ENCODE results near the gene NUAK1. TPM values are rescaled to one million over a fixed set of nuclear protein-coding genes. Genes with fewer than 3 reads are reported as not detected.

NUAK1 gene
- polyA plus RNA-seq, 1 donor from 2014 or later, result 8.3 TPM

DNA sequence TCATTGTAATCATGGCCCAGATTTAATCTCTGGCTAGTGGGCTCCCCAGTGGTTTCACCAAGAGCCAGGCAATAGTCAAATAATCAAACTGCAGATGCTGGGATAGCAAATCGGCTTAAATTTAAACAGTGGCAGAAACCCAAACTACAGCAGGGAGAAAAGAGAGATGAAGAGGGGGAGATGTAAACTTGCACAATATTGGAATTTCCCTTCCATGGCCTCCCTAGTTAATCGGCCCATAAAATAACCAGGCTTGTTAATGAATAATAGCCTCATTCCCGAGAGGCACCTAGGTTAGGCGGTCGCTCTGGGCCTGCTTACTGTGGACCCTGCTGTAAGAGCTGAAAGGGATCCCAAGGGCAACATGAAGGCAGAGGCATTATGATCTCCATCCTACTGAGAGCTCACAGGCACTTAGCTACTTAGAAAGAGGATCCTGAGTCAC lies 116.2 kb downstream of the NUAK1 start:
- H2AFZ ChIP-seq (ENCODE audit: low read depth, low read length), result no peak overlapping the region
- H3F3A ChIP-seq (ENCODE audit: insufficient read depth, low read length, poor library complexity, severe bottlenecking), result no peaks in the 10 kb centered on the region
- H3K27me3 ChIP-seq (ENCODE audit: insufficient read depth, low read depth, low read length), result no peaks in the 10 kb centered on the region
- H3K9ac ChIP-seq (ENCODE audit: low read length), result no peak overlapping the region
- TF ChIP-seq EZH2 (IDR thresholded peaks at IDR 0.05; ENCODE audit: borderline replicate concordance, insufficient read depth, low read length, poor library complexity, severe bottlenecking), result no peak
- TF ChIP-seq EP300 (conservative IDR thresholded peaks at IDR 0.05; ENCODE audit: poor library complexity, severe bottlenecking), result no peak
- no peak for TF ChIP-seq CTCF (IDR thresholded peaks at IDR 0.05; ENCODE audit: poor library complexity, severe bottlenecking)
- no peak for TF ChIP-seq MXI1 (conservative IDR thresholded peaks at IDR 0.05; ENCODE audit: poor library complexity, severe bottlenecking)
- TF ChIP-seq, protein P1, sequence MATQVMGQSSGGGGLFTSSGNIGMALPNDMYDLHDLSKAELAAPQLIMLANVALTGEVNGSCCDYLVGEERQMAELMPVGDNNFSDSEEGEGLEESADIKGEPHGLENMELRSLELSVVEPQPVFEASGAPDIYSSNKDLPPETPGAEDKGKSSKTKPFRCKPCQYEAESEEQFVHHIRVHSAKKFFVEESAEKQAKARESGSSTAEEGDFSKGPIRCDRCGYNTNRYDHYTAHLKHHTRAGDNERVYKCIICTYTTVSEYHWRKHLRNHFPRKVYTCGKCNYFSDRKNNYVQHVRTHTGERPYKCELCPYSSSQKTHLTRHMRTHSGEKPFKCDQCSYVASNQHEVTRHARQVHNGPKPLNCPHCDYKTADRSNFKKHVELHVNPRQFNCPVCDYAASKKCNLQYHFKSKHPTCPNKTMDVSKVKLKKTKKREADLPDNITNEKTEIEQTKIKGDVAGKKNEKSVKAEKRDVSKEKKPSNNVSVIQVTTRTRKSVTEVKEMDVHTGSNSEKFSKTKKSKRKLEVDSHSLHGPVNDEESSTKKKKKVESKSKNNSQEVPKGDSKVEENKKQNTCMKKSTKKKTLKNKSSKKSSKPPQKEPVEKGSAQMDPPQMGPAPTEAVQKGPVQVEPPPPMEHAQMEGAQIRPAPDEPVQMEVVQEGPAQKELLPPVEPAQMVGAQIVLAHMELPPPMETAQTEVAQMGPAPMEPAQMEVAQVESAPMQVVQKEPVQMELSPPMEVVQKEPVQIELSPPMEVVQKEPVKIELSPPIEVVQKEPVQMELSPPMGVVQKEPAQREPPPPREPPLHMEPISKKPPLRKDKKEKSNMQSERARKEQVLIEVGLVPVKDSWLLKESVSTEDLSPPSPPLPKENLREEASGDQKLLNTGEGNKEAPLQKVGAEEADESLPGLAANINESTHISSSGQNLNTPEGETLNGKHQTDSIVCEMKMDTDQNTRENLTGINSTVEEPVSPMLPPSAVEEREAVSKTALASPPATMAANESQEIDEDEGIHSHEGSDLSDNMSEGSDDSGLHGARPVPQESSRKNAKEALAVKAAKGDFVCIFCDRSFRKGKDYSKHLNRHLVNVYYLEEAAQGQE (IDR thresholded peaks at IDR 0.05; ENCODE audit: borderline replicate concordance), result no peak
- no peak for TF ChIP-seq RAD21 (conservative IDR thresholded peaks at IDR 0.05)
- TF ChIP-seq SMC3 (conservative IDR thresholded peaks at IDR 0.05; ENCODE audit: poor library complexity), result no peak
- TF ChIP-seq TAF1 (IDR thresholded peaks at IDR 0.05; ENCODE audit: low read depth), result no peak
- TF ChIP-seq POLR2AphosphoS5 (IDR thresholded peaks at IDR 0.05), result no peak
- H4K20me1 ChIP-seq (ENCODE audit: insufficient read depth), result no peaks in the 10 kb centered on the region
- no peaks in the 10 kb centered on the region for H3K79me2 ChIP-seq (replicated peaks; ENCODE audit: insufficient read depth, low read length)
- peaks cover 4% of the 10 kb centered on the region for H3K9me3 ChIP-seq (ENCODE audit: low read length)
- H3K9me2 ChIP-seq (ENCODE audit: insufficient read depth, low read length), result no peaks in the 10 kb centered on the region
- no peak overlapping the region for H3K27ac ChIP-seq (ENCODE audit: low read length)
- no peak overlapping the region for H3K4me2 ChIP-seq (ENCODE audit: low read length)
- no peak overlapping the region for H3K4me3 ChIP-seq (ENCODE audit: low read length)
- H3K36me3 ChIP-seq (ENCODE audit: insufficient read depth, low read length), result no peaks in the 10 kb centered on the region

DNA sequence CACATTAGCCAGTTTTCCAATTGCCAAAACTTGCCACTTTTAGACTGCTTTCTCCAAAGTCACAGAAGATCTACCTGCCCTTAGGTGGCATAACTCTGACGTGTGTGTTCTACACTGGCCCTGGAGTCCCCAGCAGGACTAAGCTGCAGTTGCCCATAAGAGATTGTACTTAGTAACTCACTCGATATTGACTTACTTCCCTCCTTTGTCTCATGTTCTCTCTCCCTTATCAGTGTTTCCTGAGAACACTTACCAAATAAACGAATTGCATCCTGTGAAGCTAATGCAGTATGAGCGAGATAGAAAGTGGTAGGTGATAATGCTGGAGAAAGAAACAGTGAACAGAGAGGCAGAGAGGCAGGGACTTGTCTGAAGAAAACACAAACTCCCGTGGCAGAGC lies 117.2 kb downstream of the NUAK1 start:
- Histone ChIP-seq H3K27ac (ENCODE audit: low read length) (no peak overlapping the region), H4K20me1 (ENCODE audit: insufficient read depth) (no peaks in the 10 kb centered on the region), H3K9me3 (ENCODE audit: low read length) (peaks cover 4% of the 10 kb centered on the region), H3K9ac (ENCODE audit: low read length) (no peak overlapping the region), H3K36me3 (ENCODE audit: insufficient read depth, low read length) (no peaks in the 10 kb centered on the region), H3K79me2 (replicated peaks; ENCODE audit: insufficient read depth, low read length) (no peaks in the 10 kb centered on the region), H3K4me2 (ENCODE audit: low read length) (no peak overlapping the region), H3K4me3 (ENCODE audit: low read length) (no peak overlapping the region), H3F3A (ENCODE audit: insufficient read depth, low read length, poor library complexity, severe bottlenecking) (no peaks in the 10 kb centered on the region), H3K9me2 (ENCODE audit: insufficient read depth, low read length) (no peaks in the 10 kb centered on the region), H3K27me3 (ENCODE audit: insufficient read depth, low read depth, low read length) (no peaks in the 10 kb centered on the region), H2AFZ (ENCODE audit: low read depth, low read length) (no peak overlapping the region)
- no peak for TF ChIP-seq EZH2 (IDR thresholded peaks at IDR 0.05; ENCODE audit: borderline replicate concordance, insufficient read depth, low read length, poor library complexity, severe bottlenecking)
- TF ChIP-seq POLR2AphosphoS5 (IDR thresholded peaks at IDR 0.05), result no peak
- TF ChIP-seq EP300 (conservative IDR thresholded peaks at IDR 0.05; ENCODE audit: poor library complexity, severe bottlenecking), result no peak
- no peak for TF ChIP-seq SMC3 (conservative IDR thresholded peaks at IDR 0.05; ENCODE audit: poor library complexity)
- TF ChIP-seq TAF1 (IDR thresholded peaks at IDR 0.05; ENCODE audit: low read depth), result no peak
- TF ChIP-seq RAD21 (conservative IDR thresholded peaks at IDR 0.05), result no peak
- TF ChIP-seq CTCF (IDR thresholded peaks at IDR 0.05; ENCODE audit: poor library complexity, severe bottlenecking), result no peak
- TF ChIP-seq, protein P1 (IDR thresholded peaks at IDR 0.05; ENCODE audit: borderline replicate concordance), result no peak
- TF ChIP-seq MXI1 (conservative IDR thresholded peaks at IDR 0.05; ENCODE audit: poor library complexity, severe bottlenecking), result no peak
